IPS-NIHi7 (cell line): Measurements from ENCODE around the gene ENKD1.
"Not testable (repeated sequence)": the region's sequence is repeated elsewhere in the genome, so short reads cannot be mapped to it uniquely, and the experiment has no call there.

Experiments
- DNase-seq: peaks from one replicate; pipeline ENCODE4 v3.0.0; 2012; ENCODE audit warnings: mixed read lengths; ENCODE audit errors: extremely low spot score

ENKD1 gene

GRCh38 chr16:67666559-67667452 is at the start of gene ENKD1, which contains the start of gene C16orf86:
TSS of gene ENKD1 (minus strand) at chr16:67666750. CDS start at chr16:67666442, 308 bp downstream.
TSS of gene C16orf86 (plus strand) at chr16:67666814. CDS start at chr16:67666971, 157 bp downstream.
- peak; percentile 94 for DNase-seq

- DNase-seq = no peak
Measured at GRCh38 chr16:67716097-67716496, 49.5 kb upstream of the ENKD1 start.

GRCh38 chr16:67714522-67714921 is 48.0 kb upstream of the ENKD1 start:
- DNase-seq = no peak

- DNase-seq = no peak
Measured at GRCh38 chr16:67713647-67714273, 47.2 kb upstream of the ENKD1 start.

- DNase-seq = no peak
Measured at GRCh38 chr16:67710607-67711006, 44.1 kb upstream of the ENKD1 start.

GRCh38 chr16:67709050-67709449 is 42.5 kb upstream of the ENKD1 start:
- no peak for DNase-seq

- DNase-seq = no peak
Measured at GRCh38 chr16:67708368-67708771, 41.8 kb upstream of the ENKD1 start.

GRCh38 chr16:67707790-67708189 is 41.2 kb upstream of the ENKD1 start:
- DNase-seq = no peak

- DNase-seq = no peak
Measured at GRCh38 chr16:67707210-67707609, 40.7 kb upstream of the ENKD1 start.

GRCh38 chr16:67704110-67704509 is 37.6 kb upstream of the ENKD1 start:
- no peak for DNase-seq

- DNase-seq = no peak
Measured at GRCh38 chr16:67703626-67704025, 37.1 kb upstream of the ENKD1 start.

- no peak for DNase-seq
Measured at GRCh38 chr16:67702130-67702529, 35.6 kb upstream of the ENKD1 start.

- DNase-seq = no peak
Measured at GRCh38 chr16:67701420-67701819, 34.9 kb upstream of the ENKD1 start.

GRCh38 chr16:67699265-67699664 is 32.7 kb upstream of the ENKD1 start:
- no peak for DNase-seq

GRCh38 chr16:67697422-67698185 is 31.1 kb upstream of the ENKD1 start:
- no peak for DNase-seq

- no peak for DNase-seq
Measured at GRCh38 chr16:67694611-67695010, 28.1 kb upstream of the ENKD1 start.

- not testable (repeated sequence) for DNase-seq
Measured at GRCh38 chr16:67693517-67694285, 27.2 kb upstream of the ENKD1 start.

GRCh38 chr16:67685388-67686112 is 19.0 kb upstream of the ENKD1 start:
- no peak for DNase-seq

- no peak for DNase-seq
Measured at GRCh38 chr16:67683767-67684166, 17.2 kb upstream of the ENKD1 start.
